ENCODE data around the gene KRTAP10-10. TPM values are rescaled to one million over a fixed set of nuclear protein-coding genes. Genes with fewer than 3 reads are reported as not detected.

Gene KRTAP10-10
- total RNA-seq, 1 donor, result not detected

- H3K4me3 ChIP-seq (ENCODE audit: insufficient read depth, low read length), result no peak overlapping the region
- H3K4me2 ChIP-seq (ENCODE audit: insufficient read depth, low read length), result no peak overlapping the region
- DNase-seq (ENCODE audit: insufficient read length, low spot score, missing footprints), result no peak
- no peaks in the 10 kb centered on the region for H3K27me3 ChIP-seq (ENCODE audit: insufficient read depth, low read length)
- peaks cover 3% of the 10 kb centered on the region for H3K9me3 ChIP-seq (ENCODE audit: low read depth, low read length)
- TF ChIP-seq CTCF (IDR thresholded peaks at IDR 0.05; ENCODE audit: extremely low read depth, low read depth, low read length), result no peak
- H3K36me3 ChIP-seq (ENCODE audit: insufficient read depth, low read length), result no peaks in the 10 kb centered on the region
- no peaks in the 10 kb centered on the region for H3K79me2 ChIP-seq (ENCODE audit: insufficient read depth, low read length)
- H3K27ac ChIP-seq (ENCODE audit: low read depth, low read length), result no peak overlapping the region
- no peaks in the 10 kb centered on the region for H4K20me1 ChIP-seq (ENCODE audit: insufficient read depth, low read length)
- no peak overlapping the region for H2AFZ ChIP-seq (ENCODE audit: low read length)
- no peaks in the 10 kb centered on the region for H3K4me1 ChIP-seq (ENCODE audit: insufficient read depth, low read length)
Observed at GRCh38 chr21:44614161-44614631, 23.0 kb upstream of the KRTAP10-10 start.

- no peak overlapping the region for H2AFZ ChIP-seq (ENCODE audit: low read length)
- H3K36me3 ChIP-seq (ENCODE audit: insufficient read depth, low read length), result no peaks in the 10 kb centered on the region
- no peak overlapping the region for H3K4me2 ChIP-seq (ENCODE audit: insufficient read depth, low read length)
- H3K79me2 ChIP-seq (ENCODE audit: insufficient read depth, low read length), result no peaks in the 10 kb centered on the region
- no peak for TF ChIP-seq CTCF (IDR thresholded peaks at IDR 0.05; ENCODE audit: extremely low read depth, low read depth, low read length)
- H3K27me3 ChIP-seq (ENCODE audit: insufficient read depth, low read length), result no peaks in the 10 kb centered on the region
- H3K9me3 ChIP-seq (ENCODE audit: low read depth, low read length), result peaks cover 3% of the 10 kb centered on the region
- no peaks in the 10 kb centered on the region for H3K4me1 ChIP-seq (ENCODE audit: insufficient read depth, low read length)
- H3K27ac ChIP-seq (ENCODE audit: low read depth, low read length), result no peak overlapping the region
- no peak for DNase-seq (ENCODE audit: insufficient read length, low spot score, missing footprints)
- H3K4me3 ChIP-seq (ENCODE audit: insufficient read depth, low read length), result no peak overlapping the region
- no peaks in the 10 kb centered on the region for H4K20me1 ChIP-seq (ENCODE audit: insufficient read depth, low read length)
Observed at GRCh38 chr21:44614961-44615391, 22.2 kb upstream of the KRTAP10-10 start.

- H3K27me3 ChIP-seq (ENCODE audit: insufficient read depth, low read length), result no peaks in the 10 kb centered on the region
- H3K9me3 ChIP-seq (ENCODE audit: low read depth, low read length), result peaks cover 3% of the 10 kb centered on the region
- no peak overlapping the region for H3K4me2 ChIP-seq (ENCODE audit: insufficient read depth, low read length)
- H3K27ac ChIP-seq (ENCODE audit: low read depth, low read length), result no peak overlapping the region
- no peaks in the 10 kb centered on the region for H3K79me2 ChIP-seq (ENCODE audit: insufficient read depth, low read length)
- no peak overlapping the region for H2AFZ ChIP-seq (ENCODE audit: low read length)
- TF ChIP-seq CTCF (IDR thresholded peaks at IDR 0.05; ENCODE audit: extremely low read depth, low read depth, low read length), result no peak
- no peaks in the 10 kb centered on the region for H3K4me1 ChIP-seq (ENCODE audit: insufficient read depth, low read length)
- no peaks in the 10 kb centered on the region for H4K20me1 ChIP-seq (ENCODE audit: insufficient read depth, low read length)
- no peak for DNase-seq (ENCODE audit: insufficient read length, low spot score, missing footprints)
- no peak overlapping the region for H3K4me3 ChIP-seq (ENCODE audit: insufficient read depth, low read length)
- H3K36me3 ChIP-seq (ENCODE audit: insufficient read depth, low read length), result no peaks in the 10 kb centered on the region
Observed at GRCh38 chr21:44615466-44615865, 21.7 kb upstream of the KRTAP10-10 start.

GRCh38 chr21:44615911-44616590, 21.1 kb upstream of the KRTAP10-10 start:
- Histone ChIP-seq H3K27me3 (ENCODE audit: insufficient read depth, low read length) (no peaks in the 10 kb centered on the region), H3K4me3 (ENCODE audit: insufficient read depth, low read length) (no peak overlapping the region), H3K4me2 (ENCODE audit: insufficient read depth, low read length) (no peak overlapping the region), H3K9me3 (ENCODE audit: low read depth, low read length) (peaks cover 3% of the 10 kb centered on the region), H3K79me2 (ENCODE audit: insufficient read depth, low read length) (no peaks in the 10 kb centered on the region), H3K27ac (ENCODE audit: low read depth, low read length) (no peak overlapping the region), H4K20me1 (ENCODE audit: insufficient read depth, low read length) (no peaks in the 10 kb centered on the region), H2AFZ (ENCODE audit: low read length) (no peak overlapping the region), H3K36me3 (ENCODE audit: insufficient read depth, low read length) (no peaks in the 10 kb centered on the region), H3K4me1 (ENCODE audit: insufficient read depth, low read length) (no peaks in the 10 kb centered on the region)
- no peak for TF ChIP-seq CTCF (IDR thresholded peaks at IDR 0.05; ENCODE audit: extremely low read depth, low read depth, low read length)
- no peak for DNase-seq (ENCODE audit: insufficient read length, low spot score, missing footprints)

All from osteoblast (primary cell).